NCI-H1436 (cell line): ENCODE results near the gene IRX5.

Experiments used
- DNase-seq: peaks from one replicate; lab custom pipeline; 2025; lab: John Stamatoyannopoulos, UW

IRX5 gene

GRCh38 chr16:54931120-54932014 is 702 bp downstream of the IRX5 start:
- no peak for DNase-seq

GRCh38 chr16:54932021-54932660 is 1.5 kb downstream of the IRX5 start:
- no peak for DNase-seq

DNA sequence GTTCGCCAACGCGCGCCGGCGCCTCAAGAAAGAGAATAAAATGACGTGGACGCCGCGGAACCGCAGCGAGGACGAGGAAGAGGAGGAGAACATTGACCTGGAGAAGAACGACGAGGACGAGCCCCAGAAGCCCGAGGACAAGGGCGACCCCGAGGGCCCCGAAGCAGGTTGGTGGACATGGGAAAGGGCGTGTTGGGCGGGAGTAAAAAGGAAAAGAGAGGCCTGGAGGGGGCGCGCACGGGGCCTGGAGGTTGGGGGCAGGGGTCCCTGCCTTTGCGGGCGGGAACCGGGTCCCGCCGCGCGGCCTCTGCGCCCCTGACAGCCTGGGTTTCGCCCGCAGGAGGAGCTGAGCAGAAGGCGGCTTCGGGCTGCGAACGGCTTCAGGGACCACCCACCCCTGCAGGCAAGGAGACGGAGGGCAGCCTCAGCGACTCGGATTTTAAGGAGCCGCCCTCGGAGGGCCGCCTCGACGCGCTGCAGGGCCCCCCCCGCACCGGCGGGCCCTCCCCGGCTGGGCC is 2.1 kb downstream of the IRX5 start:
- DNase-seq, result no peak

DNA sequence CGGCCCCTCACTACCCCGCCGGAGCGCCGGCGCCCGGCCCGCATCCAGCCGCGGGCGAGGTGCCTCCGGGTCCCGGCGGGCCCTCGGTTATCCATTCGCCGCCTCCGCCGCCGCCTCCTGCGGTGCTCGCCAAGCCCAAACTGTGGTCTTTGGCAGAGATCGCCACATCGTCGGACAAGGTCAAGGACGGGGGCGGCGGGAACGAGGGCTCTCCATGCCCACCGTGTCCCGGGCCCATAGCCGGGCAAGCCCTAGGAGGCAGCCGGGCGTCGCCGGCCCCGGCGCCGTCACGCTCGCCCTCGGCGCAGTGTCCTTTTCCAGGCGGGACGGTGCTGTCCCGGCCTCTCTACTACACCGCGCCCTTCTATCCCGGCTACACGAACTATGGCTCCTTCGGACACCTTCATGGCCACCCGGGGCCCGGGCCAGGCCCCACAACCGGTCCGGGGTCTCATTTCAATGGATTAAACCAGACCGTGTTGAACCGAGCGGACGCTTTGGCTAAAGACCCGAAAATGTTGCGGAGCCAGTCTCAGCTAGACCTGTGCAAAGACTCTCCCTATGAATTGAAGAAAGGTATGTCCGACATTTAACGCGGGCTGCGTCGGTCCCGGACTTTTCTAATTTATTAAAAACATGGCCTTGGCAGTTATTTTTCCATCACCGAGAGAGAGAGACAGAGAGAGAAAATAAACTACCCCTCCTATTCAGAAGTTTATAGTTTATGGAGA is 2.8 kb downstream of the IRX5 start:
- DNase-seq, result no peak

DNA sequence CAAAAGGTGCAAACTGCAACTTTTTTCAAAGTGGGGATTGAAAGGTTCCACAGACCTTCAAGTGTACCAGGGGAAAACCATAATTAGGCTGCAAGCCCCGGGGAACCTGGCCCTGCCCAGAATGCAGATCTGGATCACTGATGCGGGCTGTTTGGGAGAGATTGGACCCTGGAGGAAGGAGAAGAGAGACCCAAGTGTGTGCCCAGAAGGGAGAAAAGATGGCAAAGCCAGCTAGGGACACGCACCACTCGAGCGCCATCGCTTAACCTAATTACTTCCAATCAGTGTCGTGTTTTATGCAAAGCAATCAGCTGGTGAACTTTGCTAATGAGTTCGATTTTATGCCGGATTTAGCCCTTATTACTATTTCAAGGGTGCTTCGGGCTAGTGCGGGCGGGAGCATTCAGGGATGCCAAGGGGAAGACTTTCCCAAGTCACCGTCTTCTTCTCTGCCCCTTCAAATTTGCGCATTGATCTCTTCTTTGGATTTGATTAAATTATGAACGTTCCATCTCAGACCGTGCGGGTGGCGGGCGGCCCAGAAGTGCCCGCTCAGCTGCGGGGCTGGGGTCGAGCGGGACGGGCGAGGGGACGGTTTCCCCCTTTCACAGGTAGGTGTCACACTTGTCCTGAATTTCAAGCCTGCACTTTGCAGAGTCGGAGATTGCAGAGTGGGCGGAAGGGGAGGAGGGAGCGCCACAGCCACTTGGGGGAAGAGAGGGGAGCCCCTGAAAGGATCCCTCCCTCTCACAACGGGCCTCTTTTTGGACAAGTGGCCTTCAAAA is 4.0 kb downstream of the IRX5 start:
- no peak for DNase-seq

GRCh38 chr16:54935266-54935968 is 4.8 kb downstream of the IRX5 start:
- no peak for DNase-seq

- DNase-seq, result no peak
These were observed 5.7 kb downstream of the IRX5 start for GRCh38 chr16:54936201-54936978.

GRCh38 chr16:54936979-54937670 is 6.5 kb downstream of the IRX5 start:
- no peak for DNase-seq

DNA sequence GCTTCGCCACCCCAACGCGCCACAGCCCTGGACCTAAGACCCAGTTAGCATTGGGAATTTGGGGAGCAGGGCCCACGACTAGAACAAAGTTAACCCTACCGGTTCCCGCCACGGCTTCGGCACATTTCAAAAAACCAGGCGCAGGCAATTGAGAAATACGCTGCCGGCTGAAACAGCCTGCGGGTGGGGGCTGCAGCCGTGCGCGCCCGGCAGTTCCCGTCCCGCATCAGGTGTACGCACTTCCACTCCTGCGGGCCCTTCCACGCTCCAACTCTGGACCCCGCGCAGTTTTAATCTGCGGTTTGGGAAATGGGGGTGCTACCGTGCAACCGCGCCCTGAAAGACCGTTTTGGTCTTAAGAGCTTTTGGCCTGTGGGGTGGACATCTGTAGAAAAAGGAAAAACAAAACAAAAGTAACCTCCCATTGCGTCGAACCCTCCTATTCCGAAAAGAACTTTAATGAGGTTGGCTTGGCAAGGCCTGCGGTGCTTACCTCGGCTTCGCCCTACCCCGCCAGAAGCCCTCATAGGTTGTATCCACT is 7.1 kb downstream of the IRX5 start:
- no peak for DNase-seq

GRCh38 chr16:54938212-54939028 is 7.8 kb downstream of the IRX5 start:
- no peak for DNase-seq

GRCh38 chr16:54939029-54939346 is 8.3 kb downstream of the IRX5 start:
- no peak for DNase-seq

- DNase-seq, result no peak
These were observed 9.0 kb downstream of the IRX5 start for GRCh38 chr16:54939510-54940278.

DNA sequence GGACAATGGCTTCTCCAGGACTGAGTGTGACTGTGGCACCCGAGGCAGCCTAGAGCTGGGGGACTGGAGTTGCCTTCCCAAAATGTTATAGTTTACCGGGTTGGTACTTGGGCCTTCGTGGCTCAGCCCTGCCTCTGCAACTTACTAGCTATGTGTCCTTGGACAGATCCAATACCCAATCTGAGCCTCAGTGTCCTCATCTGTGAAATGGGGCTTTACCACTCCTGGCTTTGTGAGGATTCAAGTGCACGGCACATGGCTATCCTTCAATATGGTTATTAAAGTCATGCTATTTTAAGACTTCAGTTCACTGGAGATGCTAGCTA is 9.6 kb downstream of the IRX5 start:
- DNase-seq, result no peak

DNA sequence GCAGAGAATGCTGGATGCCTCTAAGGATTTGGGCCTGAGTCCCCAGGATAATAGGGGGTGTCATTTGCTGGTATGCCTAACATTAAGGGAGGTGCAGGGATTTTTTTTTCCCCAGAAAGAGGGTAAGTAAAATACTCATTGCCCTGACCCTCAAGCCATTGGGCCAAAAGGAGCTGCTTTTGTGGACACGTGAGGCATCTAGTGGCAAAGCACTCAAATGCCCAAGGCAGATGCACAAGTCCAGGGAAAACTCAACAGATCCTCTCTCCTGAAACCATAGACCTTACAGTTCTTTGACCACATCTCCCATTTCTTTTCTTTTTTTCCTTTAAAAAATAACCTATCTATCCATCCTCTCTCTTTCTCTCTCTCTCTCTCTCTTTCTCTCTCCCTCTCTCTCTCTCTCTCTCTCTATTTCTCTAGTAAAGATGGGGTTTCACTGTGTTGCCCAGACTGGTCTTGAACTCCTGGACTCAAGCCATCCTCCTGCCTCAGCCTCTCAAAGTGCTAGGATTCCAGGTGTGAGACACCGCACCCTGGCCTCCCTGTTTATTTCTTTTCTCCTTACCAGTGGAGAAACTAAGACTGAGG is 11.8 kb downstream of the IRX5 start:
- DNase-seq, result no peak

- no peak for DNase-seq
These were observed 13.3 kb downstream of the IRX5 start for GRCh38 chr16:54944002-54944401.

DNA sequence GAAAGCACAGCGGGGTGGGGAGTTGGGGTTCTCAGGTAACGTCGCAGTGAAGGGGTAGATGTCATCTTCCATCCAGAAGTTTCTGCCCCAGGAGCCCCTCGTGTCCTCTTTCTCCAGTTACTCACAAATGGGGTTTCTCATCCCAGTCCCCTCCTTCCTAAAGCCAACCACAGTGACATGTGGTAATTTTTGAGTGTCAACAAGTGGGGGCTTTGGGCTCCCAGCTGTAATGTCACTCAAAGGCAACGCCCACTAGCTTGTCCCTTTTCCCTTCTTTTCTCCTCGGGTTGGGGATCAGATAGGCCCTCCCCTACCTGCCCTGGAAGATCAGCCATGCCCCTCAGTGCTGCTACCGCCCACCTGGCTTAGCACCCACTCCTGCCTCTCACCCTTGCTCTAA is 14.4 kb downstream of the IRX5 start:
- no peak for DNase-seq

DNA sequence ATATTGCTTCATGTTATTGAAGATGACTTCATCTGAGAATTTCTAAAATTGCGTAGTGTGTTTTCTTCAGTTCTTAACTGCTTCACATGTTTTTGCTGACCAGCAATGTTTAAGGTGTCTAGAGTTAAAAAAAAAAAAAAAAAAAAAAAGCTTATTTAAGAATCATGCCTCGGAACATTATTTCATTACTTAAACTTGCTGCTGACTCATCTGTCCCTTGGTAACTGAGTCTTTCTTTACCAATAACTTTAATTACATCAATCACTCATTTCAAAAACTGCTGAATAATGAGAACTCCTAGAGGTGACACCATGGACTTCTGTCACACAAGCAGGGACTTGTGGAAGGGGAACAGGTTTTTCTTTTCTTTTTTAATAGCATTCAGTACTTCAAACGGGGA is 16.2 kb downstream of the IRX5 start:
- DNase-seq, result no peak

- DNase-seq, result no peak
These were observed 17.0 kb downstream of the IRX5 start for GRCh38 chr16:54947616-54948015.
